ENCODE data around the gene CADPS2. TPM values are rescaled to one million over a fixed set of nuclear protein-coding genes. Genes with fewer than 3 reads are reported as not detected.

The CADPS2 gene
- total and polyA plus RNA-seq, 4 donors = 5.6 to 41.1 (median 11.0) TPM

DNA sequence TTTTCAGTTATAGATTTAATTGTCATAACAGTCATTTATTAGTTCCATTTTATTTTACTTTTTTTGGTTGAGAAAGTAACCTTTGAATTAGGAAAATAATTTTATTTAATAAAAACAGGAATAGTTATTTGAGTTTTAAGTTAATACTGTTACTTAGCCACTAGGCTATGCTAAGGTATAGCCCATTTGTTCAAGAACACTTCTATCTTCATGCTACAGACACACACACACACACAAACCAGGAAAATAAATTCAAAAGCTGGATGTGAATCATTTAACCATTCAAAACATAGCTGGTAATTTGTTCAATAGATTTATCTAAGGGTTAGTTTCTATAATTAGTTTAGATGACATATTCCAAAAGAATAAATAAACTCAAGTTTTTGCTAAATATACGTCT lies 335.7 kb downstream of the CADPS2 start:
- Histone ChIP-seq H3K4me1 (ENCODE audit: control insufficient read depth in 4 of 4, insufficient read depth in 4 of 4, low read length in 3 of 4) (peaks cover 0 to 1% (median 0%) of the 10 kb centered on the region in 4 donors), H3K9me3 (ENCODE audit: control insufficient read depth in 4 of 4, low read length in 3 of 4) (no peaks in the 10 kb centered on the region), H3K27me3 (ENCODE audit: control insufficient read depth in 4 of 4, insufficient read depth in 4 of 4, low read length in 3 of 4) (no peaks in the 10 kb centered on the region), H3K36me3 (ENCODE audit: control insufficient read depth in 4 of 4, insufficient read depth in 3 of 4, low read depth in 1 of 4, low read length in 3 of 4) (peaks cover 0 to 1% (median 0%) of the 10 kb centered on the region in 4 donors), H3K27ac (ENCODE audit: low read depth in 1 of 2, low read length in 2 of 2) (no peak overlapping the region), H3K9ac (ENCODE audit: low read depth in 1 of 2, low read length in 2 of 2) (no peak overlapping the region), H3K4me3 (ENCODE audit: low read depth in 1 of 3, low read length in 3 of 3) (no peak overlapping the region)
- no peak for DNase-seq (ENCODE audit: low spot score)
- WGBS = 85% methylated on average over 1 of the region's 1 CpG
- TF ChIP-seq TAF1 (conservative IDR thresholded peaks at IDR 0.05) (no peak), RAD21 (IDR thresholded peaks at IDR 0.05) (peak; percentile 16 to 26), HNF4A (conservative IDR thresholded peaks at IDR 0.05) (no peak)
- TF ChIP-seq, protein P1, sequence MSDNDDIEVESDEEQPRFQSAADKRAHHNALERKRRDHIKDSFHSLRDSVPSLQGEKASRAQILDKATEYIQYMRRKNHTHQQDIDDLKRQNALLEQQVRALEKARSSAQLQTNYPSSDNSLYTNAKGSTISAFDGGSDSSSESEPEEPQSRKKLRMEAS (IDR thresholded peaks at IDR 0.05) = no peak

DNA sequence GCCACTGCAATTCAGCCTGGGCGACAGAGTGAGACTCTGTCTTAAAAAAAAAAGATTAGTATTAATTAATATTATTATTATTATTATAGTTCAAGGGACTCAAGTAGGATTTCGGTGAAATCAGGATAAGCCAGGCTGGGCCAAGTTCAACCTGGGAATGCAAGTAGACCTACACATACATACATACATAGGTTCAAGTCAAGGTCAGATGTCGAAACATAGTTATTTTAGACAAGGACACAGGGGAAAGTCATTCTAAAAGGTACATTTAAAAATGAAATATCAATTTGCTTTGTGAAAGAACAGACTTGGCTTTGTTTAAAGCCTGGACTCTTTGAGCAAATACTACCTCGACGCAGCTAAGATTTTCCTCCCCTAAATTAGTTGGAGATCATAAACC lies 336.7 kb downstream of the CADPS2 start:
- Histone ChIP-seq H3K4me3 (ENCODE audit: low read depth in 1 of 3, low read length in 3 of 3) (no peak overlapping the region), H3K27me3 (ENCODE audit: control insufficient read depth in 4 of 4, insufficient read depth in 4 of 4, low read length in 3 of 4) (no peaks in the 10 kb centered on the region), H3K36me3 (ENCODE audit: control insufficient read depth in 4 of 4, insufficient read depth in 3 of 4, low read depth in 1 of 4, low read length in 3 of 4) (peaks cover 0 to 1% (median 0%) of the 10 kb centered on the region in 4 donors), H3K9ac (ENCODE audit: low read depth in 1 of 2, low read length in 2 of 2) (no peak overlapping the region), H3K27ac (ENCODE audit: low read depth in 1 of 2, low read length in 2 of 2) (no peak overlapping the region), H3K9me3 (ENCODE audit: control insufficient read depth in 4 of 4, low read length in 3 of 4) (no peaks in the 10 kb centered on the region), H3K4me1 (ENCODE audit: control insufficient read depth in 4 of 4, insufficient read depth in 4 of 4, low read length in 3 of 4) (peaks cover 0 to 1% (median 0%) of the 10 kb centered on the region in 4 donors)
- no peak for DNase-seq (ENCODE audit: low spot score)
- TF ChIP-seq, protein P2, sequence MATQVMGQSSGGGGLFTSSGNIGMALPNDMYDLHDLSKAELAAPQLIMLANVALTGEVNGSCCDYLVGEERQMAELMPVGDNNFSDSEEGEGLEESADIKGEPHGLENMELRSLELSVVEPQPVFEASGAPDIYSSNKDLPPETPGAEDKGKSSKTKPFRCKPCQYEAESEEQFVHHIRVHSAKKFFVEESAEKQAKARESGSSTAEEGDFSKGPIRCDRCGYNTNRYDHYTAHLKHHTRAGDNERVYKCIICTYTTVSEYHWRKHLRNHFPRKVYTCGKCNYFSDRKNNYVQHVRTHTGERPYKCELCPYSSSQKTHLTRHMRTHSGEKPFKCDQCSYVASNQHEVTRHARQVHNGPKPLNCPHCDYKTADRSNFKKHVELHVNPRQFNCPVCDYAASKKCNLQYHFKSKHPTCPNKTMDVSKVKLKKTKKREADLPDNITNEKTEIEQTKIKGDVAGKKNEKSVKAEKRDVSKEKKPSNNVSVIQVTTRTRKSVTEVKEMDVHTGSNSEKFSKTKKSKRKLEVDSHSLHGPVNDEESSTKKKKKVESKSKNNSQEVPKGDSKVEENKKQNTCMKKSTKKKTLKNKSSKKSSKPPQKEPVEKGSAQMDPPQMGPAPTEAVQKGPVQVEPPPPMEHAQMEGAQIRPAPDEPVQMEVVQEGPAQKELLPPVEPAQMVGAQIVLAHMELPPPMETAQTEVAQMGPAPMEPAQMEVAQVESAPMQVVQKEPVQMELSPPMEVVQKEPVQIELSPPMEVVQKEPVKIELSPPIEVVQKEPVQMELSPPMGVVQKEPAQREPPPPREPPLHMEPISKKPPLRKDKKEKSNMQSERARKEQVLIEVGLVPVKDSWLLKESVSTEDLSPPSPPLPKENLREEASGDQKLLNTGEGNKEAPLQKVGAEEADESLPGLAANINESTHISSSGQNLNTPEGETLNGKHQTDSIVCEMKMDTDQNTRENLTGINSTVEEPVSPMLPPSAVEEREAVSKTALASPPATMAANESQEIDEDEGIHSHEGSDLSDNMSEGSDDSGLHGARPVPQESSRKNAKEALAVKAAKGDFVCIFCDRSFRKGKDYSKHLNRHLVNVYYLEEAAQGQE (IDR thresholded peaks at IDR 0.05) = no peak
- TF ChIP-seq, protein P3, sequence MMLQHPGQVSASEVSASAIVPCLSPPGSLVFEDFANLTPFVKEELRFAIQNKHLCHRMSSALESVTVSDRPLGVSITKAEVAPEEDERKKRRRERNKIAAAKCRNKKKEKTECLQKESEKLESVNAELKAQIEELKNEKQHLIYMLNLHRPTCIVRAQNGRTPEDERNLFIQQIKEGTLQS (IDR thresholded peaks at IDR 0.05) = no peak
- TF ChIP-seq TAF1 (conservative IDR thresholded peaks at IDR 0.05) (no peak), FOXA2 (IDR thresholded peaks at IDR 0.05) (no peak), EGR1 (IDR thresholded peaks at IDR 0.05; ENCODE audit: low read depth in 2 of 2) (no peak), NR2F2 (IDR thresholded peaks at IDR 0.05) (no peak), RXRA (IDR thresholded peaks at IDR 0.05) (no peak), RAD21 (IDR thresholded peaks at IDR 0.05) (no peak), JUND (IDR thresholded peaks at IDR 0.05) (no peak), FOXA1 (IDR thresholded peaks at IDR 0.05) (no peak), SP1 (IDR thresholded peaks at IDR 0.05) (no peak), YY1 (IDR thresholded peaks at IDR 0.05) (no peak), HNF4A (conservative IDR thresholded peaks at IDR 0.05) (no peak), HNF4G (IDR thresholded peaks at IDR 0.05) (no peak), GABPA (IDR thresholded peaks at IDR 0.05 in 1 of 2, conservative IDR thresholded peaks at IDR 0.05 in 1 of 2) (no peak)
- TF ChIP-seq, protein P1 (IDR thresholded peaks at IDR 0.05) = no peak
- TF ChIP-seq, protein P4, sequence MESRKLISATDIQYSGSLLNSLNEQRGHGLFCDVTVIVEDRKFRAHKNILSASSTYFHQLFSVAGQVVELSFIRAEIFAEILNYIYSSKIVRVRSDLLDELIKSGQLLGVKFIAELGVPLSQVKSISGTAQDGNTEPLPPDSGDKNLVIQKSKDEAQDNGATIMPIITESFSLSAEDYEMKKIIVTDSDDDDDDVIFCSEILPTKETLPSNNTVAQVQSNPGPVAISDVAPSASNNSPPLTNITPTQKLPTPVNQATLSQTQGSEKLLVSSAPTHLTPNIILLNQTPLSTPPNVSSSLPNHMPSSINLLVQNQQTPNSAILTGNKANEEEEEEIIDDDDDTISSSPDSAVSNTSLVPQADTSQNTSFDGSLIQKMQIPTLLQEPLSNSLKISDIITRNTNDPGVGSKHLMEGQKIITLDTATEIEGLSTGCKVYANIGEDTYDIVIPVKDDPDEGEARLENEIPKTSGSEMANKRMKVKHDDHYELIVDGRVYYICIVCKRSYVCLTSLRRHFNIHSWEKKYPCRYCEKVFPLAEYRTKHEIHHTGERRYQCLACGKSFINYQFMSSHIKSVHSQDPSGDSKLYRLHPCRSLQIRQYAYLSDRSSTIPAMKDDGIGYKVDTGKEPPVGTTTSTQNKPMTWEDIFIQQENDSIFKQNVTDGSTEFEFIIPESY (IDR thresholded peaks at IDR 0.05) = no peak
- TF ChIP-seq, protein P5, sequence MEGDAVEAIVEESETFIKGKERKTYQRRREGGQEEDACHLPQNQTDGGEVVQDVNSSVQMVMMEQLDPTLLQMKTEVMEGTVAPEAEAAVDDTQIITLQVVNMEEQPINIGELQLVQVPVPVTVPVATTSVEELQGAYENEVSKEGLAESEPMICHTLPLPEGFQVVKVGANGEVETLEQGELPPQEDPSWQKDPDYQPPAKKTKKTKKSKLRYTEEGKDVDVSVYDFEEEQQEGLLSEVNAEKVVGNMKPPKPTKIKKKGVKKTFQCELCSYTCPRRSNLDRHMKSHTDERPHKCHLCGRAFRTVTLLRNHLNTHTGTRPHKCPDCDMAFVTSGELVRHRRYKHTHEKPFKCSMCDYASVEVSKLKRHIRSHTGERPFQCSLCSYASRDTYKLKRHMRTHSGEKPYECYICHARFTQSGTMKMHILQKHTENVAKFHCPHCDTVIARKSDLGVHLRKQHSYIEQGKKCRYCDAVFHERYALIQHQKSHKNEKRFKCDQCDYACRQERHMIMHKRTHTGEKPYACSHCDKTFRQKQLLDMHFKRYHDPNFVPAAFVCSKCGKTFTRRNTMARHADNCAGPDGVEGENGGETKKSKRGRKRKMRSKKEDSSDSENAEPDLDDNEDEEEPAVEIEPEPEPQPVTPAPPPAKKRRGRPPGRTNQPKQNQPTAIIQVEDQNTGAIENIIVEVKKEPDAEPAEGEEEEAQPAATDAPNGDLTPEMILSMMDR (IDR thresholded peaks at IDR 0.05; ENCODE audit: low read depth, low read length, missing input control) = no peak
- 92% methylated on average over 5 of the region's 5 CpGs for WGBS

Measured in liver (tissue), 9 donors.